ENCODE results near the gene ZXDC.

The ZXDC gene

DNA sequence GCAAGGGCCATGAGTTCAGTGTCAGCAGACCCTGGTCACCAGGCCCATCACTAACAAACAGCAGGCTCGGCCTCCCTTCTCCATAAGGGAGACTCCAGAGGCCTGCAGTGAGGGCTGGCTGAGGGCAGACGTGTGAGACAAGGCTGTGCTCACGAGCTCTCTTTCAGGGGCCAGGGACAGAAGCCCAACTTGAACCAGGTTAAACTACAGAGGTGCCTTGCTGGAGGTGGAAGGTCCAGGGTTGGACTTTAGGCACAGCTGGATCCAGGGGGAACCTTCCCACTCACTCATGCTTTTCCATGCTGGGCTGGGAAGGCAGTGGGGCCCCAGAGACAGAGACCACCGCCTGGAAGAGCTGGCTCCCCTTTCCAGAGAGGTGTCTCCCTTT lies 62.0 kb downstream of the ZXDC start:
- no peak for DNase-seq

DNA sequence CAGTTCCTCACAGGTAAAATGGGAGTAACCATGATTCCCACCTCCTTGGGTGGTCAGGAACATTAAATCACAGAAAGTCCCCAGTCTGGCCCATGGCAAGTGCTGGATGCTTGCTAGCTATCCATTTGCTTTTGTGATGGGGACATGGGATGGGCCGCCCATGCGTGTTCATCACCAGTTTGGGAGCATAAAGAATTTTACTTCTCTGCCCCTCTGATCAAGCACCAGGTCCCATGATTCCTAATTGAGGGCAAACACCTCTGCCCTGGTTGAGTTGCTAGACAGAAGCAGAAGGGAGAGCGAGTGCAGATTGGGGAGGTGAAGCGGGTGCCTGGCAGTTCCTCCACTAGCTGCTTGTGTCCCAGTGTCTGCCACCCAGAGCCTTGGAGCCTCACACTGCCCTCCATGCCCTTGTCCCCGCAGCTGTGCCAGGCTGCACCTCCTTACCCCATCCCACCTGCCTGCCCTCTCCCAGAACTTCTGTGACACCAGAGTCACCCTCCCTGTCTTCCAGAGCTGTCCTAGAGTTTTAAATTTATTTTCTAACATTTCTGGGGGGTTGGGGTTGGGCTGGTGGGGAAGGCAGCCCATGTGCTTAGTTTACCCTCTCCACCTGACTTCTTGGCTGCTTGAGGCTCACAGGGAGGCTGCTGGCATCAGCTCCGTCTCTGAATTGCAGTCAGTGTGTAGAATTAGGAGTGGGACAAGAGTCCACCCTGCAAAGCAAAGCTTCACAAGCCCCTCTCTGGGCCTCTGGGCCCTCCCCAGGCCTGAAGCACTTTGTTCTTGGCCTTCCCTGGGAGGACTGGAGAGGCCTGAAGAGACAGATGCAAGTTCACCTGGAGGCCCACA lies 62.6 kb downstream of the ZXDC start:
- no peak for DNase-seq

- DNase-seq: no peak
These were observed 67.6 kb downstream of the ZXDC start for GRCh38 chr3:126408099-126408498.

- no peak for DNase-seq
These were observed 68.2 kb downstream of the ZXDC start for GRCh38 chr3:126407412-126408044.

DNA sequence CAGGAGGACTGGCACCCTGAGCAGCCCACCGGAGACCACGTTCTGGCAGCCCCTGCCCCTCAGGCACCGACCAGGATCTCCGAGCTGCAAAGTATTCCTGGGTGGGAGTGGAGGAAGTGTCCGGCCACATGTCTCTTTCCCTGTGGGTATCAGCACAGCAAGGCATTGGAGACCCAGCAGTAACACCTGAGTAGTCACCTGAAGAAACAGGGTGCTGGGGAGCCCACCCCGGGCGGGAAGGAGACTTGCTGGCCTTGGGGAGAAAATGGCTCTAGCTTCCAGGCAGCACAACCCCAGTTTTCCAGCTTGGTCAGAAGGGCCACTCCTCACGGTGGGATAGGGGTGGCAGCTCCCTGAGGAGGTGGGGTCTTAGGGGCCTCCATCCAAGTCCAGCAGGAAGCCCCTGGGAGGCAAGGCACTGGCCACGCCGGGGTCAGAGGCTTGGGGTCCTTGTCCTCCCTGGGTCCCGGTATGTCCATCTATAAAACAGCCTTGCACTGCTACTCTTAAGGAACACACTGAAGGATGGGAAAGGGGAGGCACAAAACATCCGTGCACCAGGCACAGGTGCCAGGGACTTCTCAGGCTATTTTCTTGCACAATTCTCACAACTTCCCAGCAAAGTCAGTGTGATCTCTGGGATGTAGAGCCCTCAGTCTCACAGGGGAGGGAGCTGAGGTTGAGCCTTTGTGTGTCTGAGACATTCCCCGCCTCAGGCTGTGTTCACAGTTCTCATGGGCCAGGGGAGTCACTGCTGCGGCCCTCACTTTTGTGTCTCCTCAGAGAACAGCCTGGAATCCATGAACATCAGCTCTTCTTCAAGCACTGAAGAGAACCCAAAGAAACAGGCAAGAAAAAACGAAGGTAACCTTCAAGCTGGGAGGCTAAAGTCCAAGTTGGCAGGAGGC lies 69.0 kb downstream of the ZXDC start:
- no peak for DNase-seq

DNA sequence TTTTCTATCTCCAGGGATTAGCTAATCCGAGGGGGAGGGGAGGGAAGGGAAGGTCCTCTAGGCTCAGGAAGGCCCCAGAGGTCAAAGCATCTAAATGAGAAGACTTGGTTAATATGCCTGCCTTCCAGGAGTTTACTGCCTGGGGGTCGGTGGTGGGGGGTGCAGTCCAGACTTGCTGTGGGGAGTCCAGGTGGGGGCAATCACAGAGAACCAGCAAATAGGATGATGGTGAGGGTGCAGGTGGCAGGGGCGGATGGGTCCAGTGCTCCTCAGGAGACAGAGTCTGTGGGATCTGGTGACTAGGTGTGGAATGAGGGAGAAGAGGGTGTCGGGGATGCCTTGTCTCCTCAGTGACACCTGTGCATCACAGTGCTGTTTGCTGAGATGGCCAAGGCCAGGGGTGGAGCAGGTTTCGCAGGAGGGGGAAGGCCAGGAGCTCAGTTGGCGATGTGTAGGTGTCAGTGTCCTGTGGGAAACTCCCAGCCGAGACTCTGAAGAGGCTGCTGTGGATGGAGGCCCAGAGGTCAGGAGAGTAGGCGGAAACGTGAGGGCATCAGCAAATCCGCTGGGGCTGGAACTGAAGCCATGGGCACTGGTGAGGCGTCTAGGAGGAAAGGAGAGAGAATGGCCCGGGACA lies 72.9 kb downstream of the ZXDC start:
- DNase-seq: no peak

GRCh38 chr3:126402178-126402577 lies 73.5 kb downstream of the ZXDC start:
- DNase-seq: no peak

GRCh38 chr3:126401611-126402160 lies 74.0 kb downstream of the ZXDC start:
- no peak for DNase-seq

DNA sequence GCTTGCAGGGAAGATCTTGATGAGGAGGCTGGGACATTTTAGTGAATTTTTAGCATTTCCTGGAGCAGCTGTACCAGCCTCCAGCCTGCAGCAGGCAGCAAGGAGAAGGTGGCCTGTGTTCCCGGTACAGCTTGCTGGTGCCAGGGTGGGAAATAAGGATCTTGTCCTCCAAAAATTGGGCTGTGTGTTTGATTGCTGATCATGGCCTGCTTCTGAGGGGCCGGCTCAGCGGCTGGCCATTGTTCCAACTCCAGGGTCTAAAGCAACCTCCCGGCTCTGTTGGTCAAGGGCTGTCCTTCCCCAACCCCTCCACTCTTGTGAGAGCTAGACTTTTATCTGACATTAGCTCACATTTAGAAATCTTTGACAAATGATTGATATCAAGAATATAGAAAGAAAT lies 75.9 kb downstream of the ZXDC start:
- DNase-seq: no peak

GRCh38 chr3:126399351-126399735 lies 76.3 kb downstream of the ZXDC start:
- DNase-seq: no peak

DNA sequence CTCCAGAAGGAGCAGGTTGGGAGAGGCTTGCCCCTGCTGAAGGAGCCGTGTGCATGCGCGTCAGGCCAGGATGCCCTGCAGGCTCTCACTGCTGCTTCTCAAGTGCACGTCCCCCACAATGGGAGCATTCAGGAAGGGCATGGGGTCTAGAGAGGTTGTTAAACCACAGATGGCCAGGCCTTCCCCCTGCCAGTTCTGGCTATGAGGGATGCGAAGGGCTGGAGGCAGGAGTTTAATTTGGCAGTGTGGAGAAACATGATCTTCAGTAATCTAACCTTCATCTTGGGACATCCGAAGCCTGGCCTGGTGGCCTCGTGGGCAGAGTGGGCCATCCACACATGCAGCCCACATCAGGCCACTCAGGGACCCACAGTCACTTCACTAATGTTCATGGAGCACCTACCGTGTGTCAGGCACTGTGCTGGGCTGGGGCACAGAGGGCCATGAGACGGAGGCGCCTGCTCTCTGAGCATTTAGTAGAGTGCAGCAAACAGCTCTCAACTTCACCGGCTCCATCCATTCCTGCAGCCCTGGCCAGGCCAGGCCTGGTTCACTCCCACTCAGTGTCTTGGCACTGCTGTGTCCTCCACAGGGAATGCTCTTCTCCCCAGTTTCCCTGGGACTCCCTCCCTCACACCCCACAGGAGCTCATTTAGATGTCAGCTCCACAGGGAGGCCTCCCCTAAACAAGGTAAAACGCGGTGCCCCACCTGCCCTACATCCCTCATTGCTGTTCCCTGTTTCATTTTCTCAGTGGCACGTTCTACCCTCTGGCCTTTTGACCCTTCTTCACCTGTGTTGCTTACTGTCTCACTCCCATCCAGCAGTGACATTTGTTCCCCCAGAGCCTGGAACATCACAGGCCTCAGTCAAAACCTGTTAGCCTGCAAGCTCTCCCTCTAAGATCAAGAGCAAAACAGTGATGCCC lies 77.0 kb downstream of the ZXDC start:
- no peak for DNase-seq

- DNase-seq: no peak
These were observed 77.9 kb downstream of the ZXDC start for GRCh38 chr3:126397610-126398422.

- no peak for DNase-seq
These were observed 79.2 kb downstream of the ZXDC start for GRCh38 chr3:126396536-126396935.

DNA sequence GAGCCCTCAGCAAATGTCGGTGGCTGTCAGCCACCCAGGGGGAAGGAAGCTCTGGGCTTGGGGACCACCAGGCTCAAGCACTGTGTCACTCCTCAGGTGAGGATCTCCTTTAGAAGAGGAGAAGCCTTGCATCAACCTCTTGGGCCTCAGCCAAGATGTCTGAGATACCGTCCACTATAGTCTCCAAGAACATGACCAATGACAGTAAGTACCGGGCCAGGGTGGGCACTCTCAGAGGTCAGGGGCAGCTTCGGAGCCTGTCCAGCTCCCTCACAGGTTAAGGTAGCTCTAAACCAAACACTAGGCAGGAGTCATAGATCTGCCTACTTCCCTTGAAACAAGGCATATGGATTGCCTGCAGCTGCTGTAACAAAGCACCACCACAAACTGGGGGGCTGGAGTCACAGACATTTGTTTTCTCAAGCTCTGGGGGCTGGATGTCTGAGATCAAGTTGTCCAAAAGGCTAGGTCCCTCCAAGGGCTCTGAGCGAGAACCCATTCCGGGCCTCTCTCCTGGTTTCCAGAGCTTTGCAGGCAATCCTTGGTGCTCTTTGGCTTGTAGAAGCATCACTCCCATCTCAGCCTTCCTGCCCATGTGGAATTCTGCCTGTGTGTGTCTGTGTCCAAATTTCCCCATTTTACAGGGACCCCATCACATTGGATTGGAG lies 79.7 kb downstream of the ZXDC start:
- no peak for DNase-seq

DNA sequence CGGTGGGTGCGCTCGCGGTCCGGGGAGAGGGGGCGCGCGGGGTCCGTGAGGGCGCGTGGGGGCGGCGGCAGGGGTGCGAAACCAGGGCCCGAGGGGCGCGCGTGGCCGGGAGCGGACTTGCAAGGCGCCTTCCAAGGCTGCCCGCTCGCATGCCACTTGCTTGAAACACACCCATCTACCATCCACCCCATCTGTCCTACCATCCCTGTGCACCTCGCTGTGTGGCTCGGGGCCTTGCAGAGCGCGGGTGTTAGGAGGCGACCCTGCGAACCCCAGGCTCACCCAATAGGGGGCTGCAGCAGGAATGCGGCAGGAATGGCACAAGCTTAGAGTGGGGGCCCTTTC lies 80.7 kb downstream of the ZXDC start:
- no peak for DNase-seq

DNA sequence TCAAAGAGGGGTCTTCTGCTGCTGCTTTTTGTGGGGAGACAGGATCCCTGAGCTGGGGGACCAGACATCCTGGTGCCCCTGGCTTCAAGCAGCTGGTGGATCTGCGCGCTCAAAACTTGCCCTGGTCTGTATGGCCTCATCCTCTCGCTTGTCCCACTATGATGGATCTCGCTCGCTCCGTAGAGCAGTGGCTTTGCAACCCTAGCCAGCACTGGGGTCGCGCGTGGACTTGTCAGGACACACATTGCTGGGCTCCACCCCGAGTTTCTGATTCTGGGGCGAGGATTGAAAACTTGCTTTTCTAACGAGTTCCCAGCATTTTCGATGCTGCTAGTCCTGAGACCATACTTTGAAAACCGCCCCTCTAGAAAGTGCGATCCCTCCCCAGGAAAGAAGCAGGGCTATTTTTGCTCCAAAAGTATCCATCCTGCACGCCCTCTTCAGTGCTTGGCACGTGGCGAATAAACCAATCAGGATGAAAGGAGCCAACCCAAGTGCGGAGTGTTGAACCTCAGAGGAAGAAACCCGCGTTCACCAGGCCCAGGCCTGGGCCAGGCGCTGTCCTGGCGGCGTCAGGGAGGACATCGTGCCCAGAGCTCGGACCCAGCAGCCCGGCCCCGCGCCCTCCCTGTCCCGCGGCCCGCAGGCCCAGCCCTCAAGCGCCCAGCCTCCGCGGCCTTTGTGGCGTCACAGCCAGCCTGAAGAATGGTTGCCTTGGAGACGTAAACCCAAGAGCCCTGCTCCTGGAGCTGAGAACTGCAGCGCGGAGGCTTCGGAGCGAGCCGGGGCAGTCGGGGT lies 81.3 kb downstream of the ZXDC start, which contains the start of gene CFAP100:
CFAP100 (plus strand) TSS at position 731 of the 798 bp plus-strand sequence. CDS start 1,092 bp downstream, outside the sequence.
- DNase-seq: no peak

DNA sequence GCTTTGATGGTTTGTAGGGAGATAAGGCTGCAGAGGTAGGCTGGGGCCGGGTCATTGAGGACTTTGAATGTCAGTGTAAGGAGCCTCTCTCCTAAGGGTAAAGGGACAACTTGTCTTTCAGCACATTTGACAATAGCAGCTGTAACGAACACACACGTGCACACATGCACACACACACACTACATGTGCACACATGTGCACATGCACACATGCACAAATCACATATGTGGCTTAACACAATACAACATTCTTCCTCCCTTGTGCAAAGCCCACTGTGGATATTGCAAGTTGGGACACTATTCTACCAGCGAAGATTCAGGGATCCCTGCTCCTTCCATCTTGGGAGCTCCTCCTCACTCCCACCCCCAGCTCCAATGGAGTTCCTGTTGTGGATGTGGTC lies 82.1 kb downstream of the ZXDC start:
- DNase-seq: no peak

DNA sequence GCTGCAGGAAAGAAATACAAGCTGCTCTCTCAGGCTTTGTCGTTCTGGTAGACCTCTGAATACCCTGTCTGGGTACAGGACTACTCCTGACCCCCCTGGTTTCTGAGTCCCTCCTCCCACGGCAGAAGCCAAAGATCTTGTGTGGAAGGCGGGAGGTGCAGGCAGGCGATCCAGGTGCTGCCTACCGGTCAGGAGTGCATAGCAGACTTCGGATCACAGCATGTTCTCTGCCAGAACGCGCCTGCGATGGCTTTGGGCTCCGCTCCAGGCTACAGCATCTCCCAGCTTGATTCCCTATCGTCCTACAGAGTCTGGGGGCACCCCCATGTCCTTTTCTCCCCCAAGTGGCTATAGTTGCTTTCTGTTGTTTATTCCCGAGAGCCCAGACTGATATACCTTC lies 83.4 kb downstream of the ZXDC start:
- no peak for DNase-seq

- DNase-seq: no peak
These were observed 84.1 kb downstream of the ZXDC start for GRCh38 chr3:126391631-126392030.

All from CD4-positive, alpha-beta T cell treated with Interleukin-12 subunit alpha and Interleukin-12 subunit beta, for 1 hour (primary cell).